Activated CD4-positive, alpha-beta memory T cell treated with anti-CD3 and anti-CD28 coated beads, Interleukin-2, amount 10 ng/mL, durations not matched to agents 7 days and 5 days (primary cell): Measurements from ENCODE around the gene TBC1D3C. TPM values are rescaled to one million over a fixed set of nuclear protein-coding genes. Genes with fewer than 3 reads are reported as not detected.
"Not testable (repeated sequence)": the region's sequence is repeated elsewhere in the genome, so short reads cannot be mapped to it uniquely, and the experiment has no call there.

Source experiments
- CTCF ChIA-PET: fragments of 350-600 bp; sonication (Branson Sonifier 250); formaldehyde crosslinking; loops from one replicate; lab custom pipeline; 2021; ENCODE audit warnings: antibody characterized with exemption, inconsistent platforms; lab: Charles Lee
- POLR2A ChIA-PET: fragments of 350-600 bp; sonication (Branson Sonifier 250); formaldehyde crosslinking; loops from one replicate; lab custom pipeline; 2021; ENCODE audit warnings: antibody characterized with exemption; lab: Charles Lee
- DNase-seq: peaks from one replicate; pipeline ENCODE4 v3.0.0-alpha.2; 2020
- H3K27ac Mint-ChIP-seq: one replicate; pipeline ENCODE4 v1.8.0; 2021; ENCODE audit warnings: mild to moderate bottlenecking, mixed read lengths
- H3K27me3 Mint-ChIP-seq: one replicate; pipeline ENCODE4 v1.8.0; 2021; ENCODE audit warnings: mixed read lengths
- H3K36me3 Mint-ChIP-seq: one replicate; pipeline ENCODE4 v1.8.0; 2021; ENCODE audit warnings: low read depth, mixed read lengths
- H3K4me1 Mint-ChIP-seq: one replicate; pipeline ENCODE4 v1.8.0; 2021; ENCODE audit warnings: mixed read lengths
- H3K4me3 Mint-ChIP-seq: one replicate; pipeline ENCODE4 v1.8.0; 2021; ENCODE audit warnings: mild to moderate bottlenecking, mixed read lengths
- H3K9me3 Mint-ChIP-seq: one replicate; pipeline ENCODE4 v1.8.0; 2021; ENCODE audit warnings: mixed read lengths
- total RNA-seq, 2 experiments: library from RNA; stranded (reverse); gene quantifications; one replicate each; pipeline ENCODE4 v1.2.3, GENCODE V29; 2021

Gene TBC1D3C
- total RNA-seq, result not detected

DNA sequence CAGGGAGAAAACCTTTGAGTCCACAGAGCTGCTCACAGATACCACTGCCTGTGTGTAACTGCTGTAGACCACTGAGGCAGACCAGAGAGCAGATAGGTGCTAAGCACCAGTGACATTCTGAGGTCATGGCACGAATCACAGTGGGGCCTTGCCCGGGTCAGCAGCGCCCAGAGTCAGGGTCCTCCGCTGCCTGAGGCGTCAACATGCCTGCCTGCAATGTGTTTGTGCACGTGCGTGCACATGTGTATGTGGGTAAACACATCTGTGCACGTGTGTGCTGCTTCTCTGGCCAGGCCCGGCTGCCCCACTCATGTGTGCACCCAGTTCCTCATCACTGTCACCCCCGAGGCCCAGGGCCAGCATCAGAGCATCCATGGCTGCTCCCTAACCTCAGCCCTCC is at the start of gene TBC1D3C:
Gene TBC1D3C (minus strand): TSS at position 101 of the 400 bp plus-strand sequence. CDS start 1,568 bp downstream, outside the sequence.
- H3K27me3 Mint-ChIP-seq, H3K4me3 Mint-ChIP-seq, DNase-seq, POLR2A ChIA-PET, H3K9me3 Mint-ChIP-seq, H3K27ac Mint-ChIP-seq, H3K36me3 Mint-ChIP-seq, H3K4me1 Mint-ChIP-seq, CTCF ChIA-PET: not testable (repeated sequence)

GRCh38 chr17:38099262-38099661 is 30.8 kb upstream of the TBC1D3C start:
- H3K4me3 Mint-ChIP-seq, H3K27me3 Mint-ChIP-seq, H3K27ac Mint-ChIP-seq, CTCF ChIA-PET, DNase-seq, H3K36me3 Mint-ChIP-seq, H3K9me3 Mint-ChIP-seq, H3K4me1 Mint-ChIP-seq, POLR2A ChIA-PET: not testable (repeated sequence)

DNA sequence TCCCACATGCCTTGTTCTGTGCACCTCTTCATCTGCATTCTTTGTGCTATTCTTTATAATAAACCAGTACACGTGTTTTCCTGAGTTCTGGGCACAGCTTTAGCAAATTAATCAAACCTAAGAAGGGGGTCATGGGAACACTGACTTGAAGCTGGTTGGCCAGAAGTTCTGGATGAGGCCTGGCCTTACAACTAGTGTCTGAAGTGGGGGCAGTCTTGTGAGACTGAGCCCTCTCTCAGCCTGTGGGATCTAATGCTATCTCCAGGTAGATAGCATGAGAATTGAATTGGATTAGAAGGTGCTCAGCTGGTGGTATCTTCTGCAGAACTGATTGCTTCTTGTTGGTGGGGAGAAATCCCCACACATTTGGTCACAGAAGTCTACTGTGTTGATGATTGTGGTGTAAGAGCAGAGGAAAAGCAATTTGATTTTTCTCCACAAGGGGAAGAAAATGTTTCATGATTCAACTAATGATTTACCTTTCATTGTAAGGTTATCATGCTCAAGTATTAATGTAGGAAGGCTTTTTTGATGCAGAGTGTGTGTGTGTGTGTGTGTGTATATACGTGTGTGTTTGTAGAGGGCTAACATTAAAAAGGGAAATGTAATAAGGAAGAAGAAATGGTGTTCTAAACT is 25.7 kb upstream of the TBC1D3C start:
- H3K36me3 Mint-ChIP-seq, CTCF ChIA-PET, POLR2A ChIA-PET: not testable (repeated sequence)

GRCh38 chr17:38088120-38088519 is 19.7 kb upstream of the TBC1D3C start:
- H3K36me3 Mint-ChIP-seq, H3K4me1 Mint-ChIP-seq, CTCF ChIA-PET, H3K9me3 Mint-ChIP-seq, H3K27ac Mint-ChIP-seq, H3K4me3 Mint-ChIP-seq, H3K27me3 Mint-ChIP-seq, POLR2A ChIA-PET, DNase-seq: not testable (repeated sequence)

More for the DNA sequence above, 25.7 kb upstream of the TBC1D3C start:
- not testable (repeated sequence) for H3K27ac Mint-ChIP-seq, H3K27me3 Mint-ChIP-seq, H3K4me1 Mint-ChIP-seq, DNase-seq, H3K9me3 Mint-ChIP-seq, H3K4me3 Mint-ChIP-seq

DNA sequence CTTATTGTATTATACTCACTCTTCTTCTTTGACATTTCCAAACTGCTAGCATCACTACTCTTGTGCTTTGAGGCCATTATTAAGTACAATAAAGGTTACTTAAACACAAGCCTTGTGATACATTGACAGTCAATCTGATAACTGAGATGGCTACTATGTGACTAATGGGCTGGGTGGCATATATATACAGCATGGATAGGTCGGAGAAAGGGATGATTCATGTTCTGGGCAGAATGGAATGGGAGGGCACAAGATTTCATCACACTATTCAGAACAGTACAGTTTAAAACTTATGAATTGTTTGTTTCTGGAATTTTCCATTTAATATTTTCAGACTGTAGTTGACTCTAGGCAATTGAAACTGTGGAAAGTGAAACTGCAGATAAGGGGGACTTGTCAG is 18.9 kb upstream of the TBC1D3C start:
- CTCF ChIA-PET, H3K4me1 Mint-ChIP-seq, H3K27ac Mint-ChIP-seq, H3K27me3 Mint-ChIP-seq, H3K9me3 Mint-ChIP-seq, H3K36me3 Mint-ChIP-seq, H3K4me3 Mint-ChIP-seq, POLR2A ChIA-PET, DNase-seq: not testable (repeated sequence)

Other genes starting within 250 kb of the TBC1D3C start
- gene TBC1D3K, start 144.2 kb downstream of the TBC1D3C start, total RNA-seq, result not detected
- gene TBC1D3L, start 79.6 kb downstream of the TBC1D3C start, total RNA-seq, result 10 to 100 TPM; 19.9 to 20.2 TPM
- gene TBC1D3D, start 64.7 kb downstream of the TBC1D3C start, total RNA-seq, result under 1 TPM; 0.33 to 0.53 TPM
- gene TBC1D3E, start 59.3 kb upstream of the TBC1D3C start, total RNA-seq, result not detected
- not detected for gene TBC1D3, start 123.9 kb upstream of the TBC1D3C start, total RNA-seq
- 10 to 100 TPM; 25.2 to 26.9 TPM for gene MRPL45, start 228.5 kb upstream of the TBC1D3C start, total RNA-seq